ENCODE data around the gene ANKDD1B.
A peak's percentile ranks its signal among the peaks of the same experiment; 100 is the strongest.

Gene ANKDD1B

GRCh38 chr5:75706016-75706415 is 94.8 kb downstream of the ANKDD1B start:
- DNase-seq (ENCODE audit: low spot score), result no peak

GRCh38 chr5:75706775-75707174 is 95.5 kb downstream of the ANKDD1B start:
- no peak for DNase-seq (ENCODE audit: low spot score)

- DNase-seq (ENCODE audit: low spot score), result no peak
These were observed 96.8 kb downstream of the ANKDD1B start for GRCh38 chr5:75707911-75708509.

GRCh38 chr5:75710637-75711036 is 99.4 kb downstream of the ANKDD1B start:
- no peak for DNase-seq (ENCODE audit: low spot score)

GRCh38 chr5:75711151-75711550 is 99.9 kb downstream of the ANKDD1B start:
- no peak for DNase-seq (ENCODE audit: low spot score)

- DNase-seq (ENCODE audit: low spot score), result no peak
These were observed 100.8 kb downstream of the ANKDD1B start for GRCh38 chr5:75712091-75712490.

GRCh38 chr5:75716715-75717081 is 105.4 kb downstream of the ANKDD1B start:
- no peak for DNase-seq (ENCODE audit: low spot score)

GRCh38 chr5:75717082-75717922 is 106.0 kb downstream of the ANKDD1B start, which contains the start of gene POC5:
Gene POC5, minus strand, starts transcription at chr5:75717437. Its CDS starts 4,500 bp downstream, at chr5:75712937.
- peak; percentile 80 for DNase-seq (ENCODE audit: low spot score)

- DNase-seq (ENCODE audit: low spot score), result peak; percentile 4
These were observed 109.6 kb downstream of the ANKDD1B start for GRCh38 chr5:75720882-75721281.
